ENCODE data around the gene ALS2.

GRCh38 chr2:201816657-201817575 lies 36.2 kb upstream of the ALS2 start:
- TF ChIP-seq GATA2 (IDR thresholded peaks at IDR 0.05; ENCODE audit: low read depth, low read length) (no peak), GATA3 (IDR thresholded peaks at IDR 0.05; ENCODE audit: low read depth, low read length) (no peak)
